Cardiac fibroblast (primary cell): Measurements from ENCODE around the gene POLR2J.
"Not testable (repeated sequence)": the region's sequence is repeated elsewhere in the genome, so short reads cannot be mapped to it uniquely, and the experiment has no call there.

ENCODE experiments used
- DNase-seq, 2 donors: peaks; one replicate each; pipeline versions ENCODE4 v3.0.0 to v3.0.0-alpha.2; 2010; ENCODE audit warnings: low read depth in 2 of 2
- H3K4me3 ChIP-seq, 2 donors: replicated peaks in 1 of 2; 1 replicate in 1 of 2; 2 replicates in 1 of 2; pipeline ENCODE4 v1.5.1; 2011; ENCODE audit warnings: low read depth in 2 of 2, low read length in 2 of 2, mild to moderate bottlenecking in 2 of 2, moderate library complexity in 1 of 2
- TF ChIP-seq, protein P1 (sequence below): IDR thresholded peaks from one replicate; pipeline ENCODE4 v1.5.1; 2011; ENCODE audit warnings: low read depth, mild to moderate bottlenecking, low read length, inconsistent platforms

POLR2J gene

DNA sequence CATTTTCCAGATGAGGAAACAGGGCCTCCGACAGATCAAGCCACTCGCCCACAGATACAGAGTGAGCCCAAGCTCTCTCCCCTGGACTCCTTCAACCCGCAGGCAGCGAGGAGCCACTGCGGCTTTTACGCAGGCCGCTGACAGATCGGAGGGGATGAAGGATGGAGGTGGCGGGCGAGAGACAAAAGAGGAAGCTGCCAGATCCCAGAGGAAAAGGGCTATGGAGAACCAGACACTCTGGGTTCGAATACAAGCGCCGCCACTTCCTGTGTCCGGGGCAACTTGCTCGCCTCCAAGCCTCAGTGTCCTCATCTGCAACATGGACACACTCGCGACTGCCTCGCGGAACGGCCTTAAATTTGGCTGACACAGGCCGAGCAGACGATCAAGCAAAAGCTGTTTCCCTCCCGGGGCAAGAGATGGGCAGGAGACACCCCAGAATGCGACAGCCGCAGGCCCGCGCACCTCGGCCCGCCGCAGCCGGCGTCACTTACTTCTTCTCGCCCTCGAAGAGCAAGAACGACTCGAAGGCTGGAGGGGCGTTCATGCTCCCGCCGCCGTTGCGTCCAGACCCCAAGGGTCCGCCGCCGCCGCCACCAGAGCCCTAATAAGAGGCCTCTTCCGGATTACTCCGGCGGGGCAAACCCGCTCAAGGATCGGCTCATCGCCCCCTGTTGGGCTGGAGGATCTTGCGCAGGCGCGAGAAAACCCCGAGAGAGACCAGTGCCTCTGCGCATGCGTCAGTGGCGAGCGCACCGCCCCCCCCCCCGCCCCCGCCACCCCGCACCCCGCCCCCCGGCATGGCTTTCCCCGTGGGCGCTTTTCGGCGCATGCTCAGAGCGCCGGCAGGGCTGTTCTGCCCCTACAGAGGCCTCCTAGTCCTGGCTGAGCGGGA lies at the start of gene POLR2J:
POLR2J (minus strand) TSS at position 609 of the 895 bp plus-strand sequence; CDS start at position 547, 62 bp downstream.
- TF ChIP-seq, protein P1, sequence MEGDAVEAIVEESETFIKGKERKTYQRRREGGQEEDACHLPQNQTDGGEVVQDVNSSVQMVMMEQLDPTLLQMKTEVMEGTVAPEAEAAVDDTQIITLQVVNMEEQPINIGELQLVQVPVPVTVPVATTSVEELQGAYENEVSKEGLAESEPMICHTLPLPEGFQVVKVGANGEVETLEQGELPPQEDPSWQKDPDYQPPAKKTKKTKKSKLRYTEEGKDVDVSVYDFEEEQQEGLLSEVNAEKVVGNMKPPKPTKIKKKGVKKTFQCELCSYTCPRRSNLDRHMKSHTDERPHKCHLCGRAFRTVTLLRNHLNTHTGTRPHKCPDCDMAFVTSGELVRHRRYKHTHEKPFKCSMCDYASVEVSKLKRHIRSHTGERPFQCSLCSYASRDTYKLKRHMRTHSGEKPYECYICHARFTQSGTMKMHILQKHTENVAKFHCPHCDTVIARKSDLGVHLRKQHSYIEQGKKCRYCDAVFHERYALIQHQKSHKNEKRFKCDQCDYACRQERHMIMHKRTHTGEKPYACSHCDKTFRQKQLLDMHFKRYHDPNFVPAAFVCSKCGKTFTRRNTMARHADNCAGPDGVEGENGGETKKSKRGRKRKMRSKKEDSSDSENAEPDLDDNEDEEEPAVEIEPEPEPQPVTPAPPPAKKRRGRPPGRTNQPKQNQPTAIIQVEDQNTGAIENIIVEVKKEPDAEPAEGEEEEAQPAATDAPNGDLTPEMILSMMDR = peak; percentile 25
- H3K4me3 ChIP-seq = peak within 1 kb of the TSS; percentile 40 to 48
- DNase-seq = peak; percentile 59 to 79

DNA sequence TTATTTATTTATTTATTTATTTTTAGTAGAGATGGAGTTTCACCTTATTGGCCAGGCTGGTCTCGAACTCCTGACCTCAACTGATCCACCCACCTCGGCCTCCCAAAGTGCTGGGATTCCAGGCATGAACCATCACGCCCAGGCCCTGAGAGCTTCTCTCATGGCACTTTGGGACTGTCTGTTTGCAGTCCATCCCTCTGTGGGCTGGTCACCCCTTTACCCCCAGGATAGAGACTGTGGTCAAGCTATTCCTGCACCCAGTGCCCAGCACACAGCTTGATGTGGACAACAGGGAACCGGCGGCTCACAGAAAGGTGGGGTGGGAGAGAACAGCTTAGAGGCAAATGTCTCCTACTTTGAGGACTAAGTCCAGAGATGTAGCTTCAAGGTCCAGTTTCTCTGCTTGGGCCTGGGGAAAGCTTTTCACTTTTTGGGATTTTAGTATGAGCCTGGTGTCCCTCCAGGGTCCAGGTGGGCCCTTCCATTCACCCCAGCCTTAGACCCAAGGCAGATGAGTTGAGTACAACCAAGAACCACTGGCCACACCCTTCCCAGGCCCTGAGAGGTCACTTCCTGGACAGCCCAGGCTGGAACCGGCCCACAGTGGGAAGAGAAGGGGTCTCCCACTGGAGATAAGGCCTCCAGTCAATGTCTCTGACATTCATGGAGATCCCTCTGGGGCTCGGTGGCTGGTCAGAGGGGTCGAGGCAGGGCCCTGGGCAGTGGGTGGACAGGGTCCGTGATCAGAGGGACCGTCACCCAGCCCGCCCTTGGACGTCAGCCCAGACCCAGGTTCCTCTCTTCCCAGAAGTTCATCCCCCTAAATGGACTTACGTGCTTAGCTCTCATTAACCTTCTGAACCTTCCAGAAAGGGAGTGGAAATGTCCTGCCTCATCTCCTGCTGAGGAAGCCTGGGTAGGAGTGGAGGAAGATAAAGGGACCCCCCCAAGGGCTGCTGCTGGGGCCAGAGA lies 49.4 kb upstream of the POLR2J start:
- H3K4me3 ChIP-seq, DNase-seq: not testable (repeated sequence)

DNA sequence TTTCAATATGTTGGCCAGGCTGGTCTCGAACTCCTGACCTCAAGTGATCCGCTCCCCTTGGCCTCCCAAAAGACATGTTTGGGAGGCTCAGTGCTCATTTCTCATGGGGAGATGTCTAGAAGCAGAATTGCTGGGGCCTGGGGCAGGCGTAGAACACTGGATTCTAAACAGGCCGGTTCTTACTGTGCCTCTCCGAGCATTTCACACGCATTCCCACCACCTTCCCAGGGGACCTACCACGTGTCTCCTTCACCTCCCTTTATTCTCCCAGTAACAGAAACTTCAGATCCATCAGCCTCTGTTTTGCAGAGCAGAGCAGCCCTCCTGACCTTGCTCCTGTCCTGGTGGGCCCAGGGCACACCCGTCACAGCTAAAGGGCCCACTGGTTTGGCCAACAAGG lies 48.5 kb upstream of the POLR2J start:
- not testable (repeated sequence) for DNase-seq, H3K4me3 ChIP-seq

DNA sequence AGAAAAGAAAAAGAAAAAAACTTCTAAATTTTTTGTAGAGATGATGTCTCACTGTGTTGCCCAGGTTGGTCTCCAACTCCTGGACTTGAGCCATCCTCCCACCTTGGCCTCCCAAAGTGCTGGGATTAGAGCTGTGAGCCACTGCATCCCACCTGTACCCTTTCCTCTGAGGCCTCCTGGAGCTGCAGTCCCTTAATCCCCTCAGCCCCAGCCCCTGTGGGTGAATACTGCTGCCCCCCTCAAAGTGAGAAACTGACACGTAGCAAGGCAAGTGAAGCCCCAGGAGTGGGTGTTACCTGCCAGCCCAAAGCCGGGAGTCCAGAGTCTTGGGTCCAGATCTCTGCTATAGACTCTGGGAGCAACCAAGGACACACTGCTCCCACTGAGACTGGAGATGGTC lies 46.1 kb upstream of the POLR2J start:
- not testable (repeated sequence) for H3K4me3 ChIP-seq, DNase-seq

GRCh38 chr7:102520797-102521196 lies 42.1 kb upstream of the POLR2J start:
- not testable (repeated sequence) for DNase-seq

DNA sequence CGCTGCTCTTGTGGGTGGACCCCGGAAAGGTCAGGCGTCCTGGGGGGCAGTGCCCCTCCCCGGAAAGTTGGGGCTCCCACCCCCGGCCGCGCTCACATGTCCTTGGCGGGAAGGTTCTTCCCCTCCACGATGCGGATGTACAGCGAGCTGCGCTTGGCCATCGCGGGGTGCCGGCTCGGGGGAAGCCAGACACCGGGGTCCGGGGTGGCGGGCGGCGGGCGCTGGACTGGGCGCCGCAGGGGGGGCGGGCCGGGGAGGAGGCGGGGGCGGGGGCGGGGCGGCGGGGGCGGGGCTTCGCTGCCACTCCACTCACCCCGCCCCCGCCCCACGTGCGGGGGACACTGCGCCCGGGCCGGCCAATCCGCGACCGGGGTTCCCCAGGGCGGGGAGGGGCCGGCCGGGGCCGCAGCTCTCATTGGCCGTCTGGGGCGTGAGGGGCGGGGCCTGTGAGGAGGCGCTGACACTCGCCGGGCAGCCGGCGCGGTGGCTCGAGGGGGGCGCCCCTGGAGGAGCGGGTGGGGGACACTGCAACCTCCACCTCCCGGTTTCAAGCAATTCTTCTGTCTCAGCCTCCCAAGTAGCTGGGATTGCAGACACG lies 38.9 kb upstream of the POLR2J start, which contains the start of gene RASA4B:
RASA4B (minus strand) TSS at position 228 of the 598 bp plus-strand sequence; CDS start at position 161, 67 bp downstream.
- DNase-seq, H3K4me3 ChIP-seq: not testable (repeated sequence)

More at GRCh38 chr7:102520797-102521196, 42.1 kb upstream of the POLR2J start:
- H3K4me3 ChIP-seq = not testable (repeated sequence)

GRCh38 chr7:102516951-102517350 lies 38.2 kb upstream of the POLR2J start:
- DNase-seq, H3K4me3 ChIP-seq: not testable (repeated sequence)

DNA sequence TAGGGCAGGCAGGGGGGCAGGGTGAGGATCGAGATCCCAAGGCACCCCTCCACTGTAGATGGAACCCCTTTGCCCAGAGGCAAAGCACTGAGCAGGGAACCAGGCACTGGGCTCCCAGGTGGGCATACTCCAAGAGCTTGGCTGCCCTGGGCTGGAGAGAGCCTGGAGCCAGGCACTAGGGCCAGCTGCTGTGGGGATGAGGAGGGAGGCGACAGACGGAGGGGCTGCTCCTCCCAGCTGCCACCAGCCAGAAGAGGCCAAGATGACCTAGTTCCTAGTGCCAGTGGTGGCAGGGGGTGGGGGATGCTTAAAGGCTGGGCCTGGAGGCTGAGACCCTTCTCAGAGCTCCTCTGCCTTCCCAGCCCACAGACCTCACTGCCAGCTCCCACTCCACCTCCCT lies 37.2 kb upstream of the POLR2J start:
- not testable (repeated sequence) for H3K4me3 ChIP-seq, DNase-seq

- DNase-seq, H3K4me3 ChIP-seq: not testable (repeated sequence)
Measured at GRCh38 chr7:102514881-102515721, 36.4 kb upstream of the POLR2J start.

DNA sequence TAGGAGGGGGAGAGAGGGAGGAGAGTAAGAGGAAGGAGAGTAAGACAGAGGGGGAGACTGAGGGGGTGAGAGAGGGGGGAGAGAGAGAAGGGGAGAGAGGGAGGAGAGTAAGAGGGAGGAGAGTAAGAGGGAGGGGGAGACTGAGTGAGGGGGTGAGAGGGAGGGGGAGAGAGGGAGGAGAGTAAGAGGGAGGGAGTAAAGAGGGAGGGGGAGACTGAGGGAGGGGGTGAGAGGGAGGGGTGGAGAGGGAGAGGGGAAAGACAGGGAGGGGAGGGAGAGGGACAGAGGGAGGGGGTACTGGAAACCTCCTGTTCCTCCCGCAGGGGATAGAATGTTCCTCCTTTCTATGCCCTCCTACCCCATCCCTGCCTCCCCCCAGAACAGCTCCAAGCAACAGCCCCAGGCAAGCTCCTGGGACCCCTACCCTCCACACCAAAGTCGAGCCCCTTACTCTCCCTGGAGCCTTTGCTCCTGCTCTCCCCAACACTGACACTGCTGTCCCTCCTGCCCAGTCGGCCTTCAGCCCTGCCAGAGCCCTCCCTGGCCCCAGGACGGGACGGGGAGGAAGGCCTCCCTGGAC lies 34.0 kb upstream of the POLR2J start:
- H3K4me3 ChIP-seq = peak overlapping the region in 1 of 2 donors; percentile 18
- peak; percentile 16 to 75 for DNase-seq

- not testable (repeated sequence) for H3K4me3 ChIP-seq, DNase-seq
Measured at GRCh38 chr7:102511860-102512522, 33.3 kb upstream of the POLR2J start.

DNA sequence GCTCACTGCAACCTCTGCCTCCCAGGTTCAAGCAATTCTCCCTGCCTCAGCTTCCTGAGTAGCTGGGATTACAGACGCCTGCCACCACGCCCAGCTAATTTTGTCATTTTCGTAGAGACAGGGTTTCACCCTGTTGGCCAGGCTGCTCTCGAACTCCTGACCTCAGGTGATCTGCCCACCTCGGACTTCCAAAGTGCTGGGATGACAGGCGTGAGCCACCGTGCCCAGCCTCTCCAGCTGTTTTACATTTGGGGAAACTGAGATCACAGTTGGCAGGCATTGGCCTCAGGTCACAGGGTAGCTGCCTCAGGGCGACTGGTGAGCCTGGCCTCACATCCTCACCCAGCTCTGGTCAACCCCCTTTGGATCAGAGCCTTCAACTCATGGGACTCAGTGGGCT lies 31.9 kb upstream of the POLR2J start:
- DNase-seq, H3K4me3 ChIP-seq: not testable (repeated sequence)

GRCh38 chr7:102507410-102508088 lies 28.8 kb upstream of the POLR2J start:
- DNase-seq, H3K4me3 ChIP-seq: not testable (repeated sequence)
